HEK293 (cell line): ENCODE data around the gene VGLL4.

Experiments used
- CTCF ChIA-PET: fragments of 350-600 bp; formaldehyde crosslinking; extraction: SDS; loops from one replicate; lab custom pipeline; 2021; ENCODE audit warnings: antibody characterized with exemption; lab: Yijun Ruan, JAX
- POLR2A ChIA-PET: fragments of 300-600 bp; formaldehyde crosslinking; extraction: SDS; loops from one replicate; lab custom pipeline; 2020; ENCODE audit warnings: antibody characterized with exemption, inconsistent platforms; lab: Yijun Ruan, JAX
- H3K27ac ChIP-seq: fragments of 200-500 bp; sonication (Bioruptor generic); 2 replicates; pipeline ENCODE4 v1.5.1; 2014; ENCODE audit warnings: low read depth, low read length, control low read depth, inconsistent platforms; ENCODE audit errors: extremely low read depth
- H3K36me3 ChIP-seq, 2 experiments: fragments of 200-500 bp in 1 of 2; sonication (Bioruptor generic) in 1 of 2; 1 replicate in 1 of 2; 2 replicates in 1 of 2; pipeline ENCODE4 v1.5.1; 2014 to 2017; ENCODE audit warnings: inconsistent platforms in 2 of 2, low read length in 2 of 2; ENCODE audit not compliant: control insufficient read depth in 2 of 2, insufficient read depth in 1 of 2
- H3K4me1 ChIP-seq: fragments of 200-500 bp; sonication (Bioruptor generic); 2 replicates; pipeline ENCODE4 v1.5.1; 2014; ENCODE audit warnings: mild to moderate bottlenecking, low read length, inconsistent platforms; ENCODE audit not compliant: control insufficient read depth, insufficient read depth
- H3K4me3 ChIP-seq: 2 replicates; pipeline ENCODE4 v1.5.1; 2011; ENCODE audit warnings: low read depth, mild to moderate bottlenecking, control low read depth, low read length, moderate library complexity
- H3K9me3 ChIP-seq: fragments of 200-500 bp; sonication (Bioruptor generic); 2 replicates; pipeline ENCODE4 v1.5.1; 2014; ENCODE audit warnings: low read depth, low read length, inconsistent platforms; ENCODE audit not compliant: control insufficient read depth, insufficient read depth
- OSR2 ChIP-seq: fragments of 450-650 bp; formaldehyde crosslinking; IDR thresholded peaks from 2 replicates; pipeline ENCODE4 v1.5.1; 2016; ENCODE audit warnings: missing biosample characterization, missing genetic modification characterization
- REST ChIP-seq: fragments of 450-650 bp; formaldehyde crosslinking; IDR thresholded peaks from 2 replicates; pipeline ENCODE4 v1.5.1; 2016; ENCODE audit warnings: missing biosample characterization, missing genetic modification characterization
- ZBTB1 ChIP-seq: fragments of 450-650 bp; formaldehyde crosslinking; IDR thresholded peaks from 2 replicates; pipeline ENCODE4 v1.5.1; 2016; ENCODE audit warnings: missing biosample characterization, missing genetic modification characterization
- ZBTB20 ChIP-seq: fragments of 450-650 bp; formaldehyde crosslinking; IDR thresholded peaks from 2 replicates; pipeline ENCODE4 v1.5.1; 2016; ENCODE audit warnings: missing biosample characterization, missing genetic modification characterization
- ZIC2 ChIP-seq: fragments of 450-650 bp; formaldehyde crosslinking; IDR thresholded peaks from 2 replicates; pipeline ENCODE4 v1.5.1; 2016; ENCODE audit warnings: missing biosample characterization, missing genetic modification characterization
- ZNF202 ChIP-seq: fragments of 450-650 bp; formaldehyde crosslinking; IDR thresholded peaks from 2 replicates; pipeline ENCODE4 v1.5.1; 2016; ENCODE audit warnings: missing biosample characterization, missing genetic modification characterization, borderline replicate concordance
- ZNF292 ChIP-seq: fragments of 450-650 bp; formaldehyde crosslinking; IDR thresholded peaks from 2 replicates; pipeline ENCODE4 v1.5.1; 2016; ENCODE audit warnings: low read depth, missing biosample characterization, missing genetic modification characterization, borderline replicate concordance
- ZNF626 ChIP-seq: fragments of 450-650 bp; sonication (Bioruptor Pico); formaldehyde crosslinking; IDR thresholded peaks from 2 replicates; pipeline ENCODE4 v1.5.1; 2018; ENCODE audit warnings: missing biosample characterization, missing genetic modification characterization, inconsistent platforms
- ZNF639 ChIP-seq: fragments of 450-650 bp; formaldehyde crosslinking; IDR thresholded peaks from 2 replicates; pipeline ENCODE4 v1.5.1; 2016; ENCODE audit warnings: missing biosample characterization, missing genetic modification characterization
- ZNF654 ChIP-seq: fragments of 450-650 bp; formaldehyde crosslinking; IDR thresholded peaks from 2 replicates; pipeline ENCODE4 v1.5.1; 2016; ENCODE audit warnings: low read depth, missing biosample characterization, missing genetic modification characterization
- ZNF660 ChIP-seq: fragments of 450-650 bp; IDR thresholded peaks from 2 replicates; pipeline ENCODE4 v1.5.1; 2018; ENCODE audit warnings: missing biosample characterization, mild to moderate bottlenecking, missing genetic modification characterization
- ZNF843 ChIP-seq: fragments of 450-650 bp; formaldehyde crosslinking; IDR thresholded peaks from 2 replicates; pipeline ENCODE4 v1.5.1; 2016; ENCODE audit warnings: missing biosample characterization, missing genetic modification characterization
- TF ChIP-seq, protein P1 (sequence below): fragments of 450-650 bp; formaldehyde crosslinking; IDR thresholded peaks from 2 replicates; pipeline ENCODE4 v1.5.1; 2016; ENCODE audit warnings: missing biosample characterization, missing genetic modification characterization

Gene VGLL4

GRCh38 chr3:11671648-11672100 is 28.0 kb upstream of the VGLL4 start:
- POLR2A ChIA-PET, result interaction anchor here (1.1 kb wide), 1 partner anchor 19 kb away, joined by 3 read pairs; no protein-coding TSS in a partner anchor
- no peaks in the 10 kb centered on the region for H3K36me3 ChIP-seq
- H3K4me1 ChIP-seq, result peaks cover 7% of the 10 kb centered on the region; the same call in 1 of the 2 replicates
- CTCF ChIA-PET, result interaction anchor here (0.9 kb wide), 1 partner anchor 281 kb away, joined by 3 read pairs; no protein-coding TSS in a partner anchor
- no peak overlapping the region for H3K27ac ChIP-seq
- no peaks in the 10 kb centered on the region for H3K9me3 ChIP-seq
- no peak overlapping the region for H3K4me3 ChIP-seq
- TF ChIP-seq ZNF654 (tag by site-specific recombination), result no peak

DNA sequence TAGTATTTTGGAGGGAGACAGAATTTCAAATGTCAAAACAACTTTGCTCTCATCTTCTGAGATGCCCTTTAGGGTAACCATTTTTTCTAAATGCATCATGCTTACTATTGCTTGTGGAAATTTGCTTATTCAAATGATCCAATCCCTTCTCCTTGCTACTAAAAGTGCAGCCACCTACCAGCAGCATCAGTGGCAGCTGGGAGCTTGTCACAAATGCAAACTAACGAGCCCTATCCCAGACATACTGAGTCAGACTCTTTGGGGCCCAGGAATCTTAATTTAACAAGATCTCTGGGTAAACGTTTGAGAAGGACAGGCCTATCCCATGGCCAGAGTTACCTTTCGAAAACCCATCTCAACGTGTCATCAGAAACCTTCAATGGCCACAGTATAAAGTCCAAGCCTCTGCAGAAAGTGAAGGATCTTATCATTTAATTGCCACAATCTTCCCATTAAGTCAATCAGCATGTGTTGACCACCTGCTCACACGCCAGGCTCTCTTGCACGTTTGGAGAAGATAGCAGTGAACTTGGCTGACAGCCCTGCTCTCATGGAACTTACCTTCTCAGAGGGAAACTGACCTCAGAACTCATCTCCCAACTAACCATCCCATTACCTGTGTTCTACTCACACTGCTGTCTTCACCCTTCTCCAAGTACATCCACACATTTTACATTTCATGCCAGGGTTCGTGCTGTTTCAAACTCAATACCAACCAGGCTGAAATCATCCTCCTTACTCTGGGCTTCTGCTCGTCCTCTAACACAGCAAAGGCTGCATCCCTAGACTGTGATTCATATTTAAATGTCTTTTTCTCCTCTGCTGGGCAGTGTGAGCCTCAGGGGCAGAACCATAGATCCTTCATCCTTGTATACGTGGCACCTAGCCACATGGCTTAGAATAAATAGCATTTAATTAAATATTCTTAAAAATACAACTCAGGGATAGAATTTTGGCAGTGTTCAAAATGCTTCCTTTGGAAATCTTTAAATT is 24.8 kb upstream of the VGLL4 start:
- Histone ChIP-seq H3K4me1 (peaks cover 7% of the 10 kb centered on the region; the same call in 1 of the 2 replicates), H3K27ac (no peak overlapping the region), H3K4me3 (no peak overlapping the region), H3K9me3 (no peaks in the 10 kb centered on the region), H3K36me3 (no peaks in the 10 kb centered on the region)
- 0 out of 2 replicates have a peak, but pooled peaks have one; percentile 16 for TF ChIP-seq OSR2 (tag by site-specific recombination)
- TF ChIP-seq ZNF292 (tag by site-specific recombination), result no peak
- TF ChIP-seq ZBTB20 (tag by site-specific recombination), result peak; percentile 26; the same call in 1 of the 2 replicates
- no peak for TF ChIP-seq ZNF626 (tag by site-specific recombination)
- TF ChIP-seq ZNF660 (tag by site-specific recombination), result no peak
- TF ChIP-seq REST (tag by site-specific recombination), result no peak
- no peak for TF ChIP-seq ZNF843 (tag by site-specific recombination)
- no peak for TF ChIP-seq ZBTB1 (tag by site-specific recombination)
- TF ChIP-seq, protein P1, sequence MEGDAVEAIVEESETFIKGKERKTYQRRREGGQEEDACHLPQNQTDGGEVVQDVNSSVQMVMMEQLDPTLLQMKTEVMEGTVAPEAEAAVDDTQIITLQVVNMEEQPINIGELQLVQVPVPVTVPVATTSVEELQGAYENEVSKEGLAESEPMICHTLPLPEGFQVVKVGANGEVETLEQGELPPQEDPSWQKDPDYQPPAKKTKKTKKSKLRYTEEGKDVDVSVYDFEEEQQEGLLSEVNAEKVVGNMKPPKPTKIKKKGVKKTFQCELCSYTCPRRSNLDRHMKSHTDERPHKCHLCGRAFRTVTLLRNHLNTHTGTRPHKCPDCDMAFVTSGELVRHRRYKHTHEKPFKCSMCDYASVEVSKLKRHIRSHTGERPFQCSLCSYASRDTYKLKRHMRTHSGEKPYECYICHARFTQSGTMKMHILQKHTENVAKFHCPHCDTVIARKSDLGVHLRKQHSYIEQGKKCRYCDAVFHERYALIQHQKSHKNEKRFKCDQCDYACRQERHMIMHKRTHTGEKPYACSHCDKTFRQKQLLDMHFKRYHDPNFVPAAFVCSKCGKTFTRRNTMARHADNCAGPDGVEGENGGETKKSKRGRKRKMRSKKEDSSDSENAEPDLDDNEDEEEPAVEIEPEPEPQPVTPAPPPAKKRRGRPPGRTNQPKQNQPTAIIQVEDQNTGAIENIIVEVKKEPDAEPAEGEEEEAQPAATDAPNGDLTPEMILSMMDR (tag by site-specific recombination), result no peak
- TF ChIP-seq ZIC2 (tag by site-specific recombination), result 0 out of 2 replicates have a peak, but pooled peaks have one; percentile 9
- no peak for TF ChIP-seq ZNF639 (tag by site-specific recombination)
- no peak for TF ChIP-seq ZNF202
- ChIA-PET CTCF (no interaction called here), POLR2A (no interaction called here)
